ENCODE measurements around the gene PHACTR1. TPM values are rescaled to one million over a fixed set of nuclear protein-coding genes. Genes with fewer than 3 reads are reported as not detected.

The PHACTR1 gene
- total RNA-seq, 1 donor from 2014 or later: 8.5 TPM

DNA sequence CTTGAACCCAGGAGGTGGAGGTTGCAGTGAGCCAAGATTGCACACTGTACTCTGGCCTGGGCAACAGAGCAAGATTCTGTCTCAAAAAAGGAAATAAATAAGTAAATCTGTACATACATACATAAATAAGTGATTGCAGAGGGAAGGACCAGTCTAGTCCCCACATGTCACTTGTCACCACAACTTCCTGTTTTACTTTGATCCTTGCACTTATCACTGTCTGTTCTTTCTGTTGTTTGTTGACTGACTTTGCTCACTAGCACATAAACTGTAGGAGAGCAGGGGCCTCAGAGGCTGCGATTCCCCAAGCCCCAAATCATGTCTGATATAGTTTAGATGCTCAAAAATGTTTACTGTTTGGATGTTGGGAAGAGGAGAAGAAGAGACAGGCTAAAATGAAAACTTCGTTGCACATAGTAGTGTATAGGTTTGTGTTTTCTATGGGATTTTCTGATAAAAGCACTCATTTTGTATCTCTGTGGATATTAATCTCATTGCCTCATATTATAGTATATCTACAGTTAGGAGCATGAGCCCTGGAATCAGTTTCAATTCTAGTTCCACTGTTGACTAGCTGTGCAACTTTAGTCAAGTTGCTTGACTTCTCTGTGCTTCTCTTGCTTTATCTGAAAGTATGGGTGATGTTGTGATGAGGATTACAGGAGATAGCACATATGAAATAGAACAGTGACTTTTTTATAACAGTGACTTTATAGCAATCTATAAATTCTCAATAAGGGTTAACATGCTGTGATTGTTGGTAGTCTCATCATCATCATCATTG, 446.8 kb downstream of the PHACTR1 start:
- TF ChIP-seq EZH2 (IDR thresholded peaks at IDR 0.05; ENCODE audit: insufficient read depth, low read length): no peak
- TF ChIP-seq, protein P1, sequence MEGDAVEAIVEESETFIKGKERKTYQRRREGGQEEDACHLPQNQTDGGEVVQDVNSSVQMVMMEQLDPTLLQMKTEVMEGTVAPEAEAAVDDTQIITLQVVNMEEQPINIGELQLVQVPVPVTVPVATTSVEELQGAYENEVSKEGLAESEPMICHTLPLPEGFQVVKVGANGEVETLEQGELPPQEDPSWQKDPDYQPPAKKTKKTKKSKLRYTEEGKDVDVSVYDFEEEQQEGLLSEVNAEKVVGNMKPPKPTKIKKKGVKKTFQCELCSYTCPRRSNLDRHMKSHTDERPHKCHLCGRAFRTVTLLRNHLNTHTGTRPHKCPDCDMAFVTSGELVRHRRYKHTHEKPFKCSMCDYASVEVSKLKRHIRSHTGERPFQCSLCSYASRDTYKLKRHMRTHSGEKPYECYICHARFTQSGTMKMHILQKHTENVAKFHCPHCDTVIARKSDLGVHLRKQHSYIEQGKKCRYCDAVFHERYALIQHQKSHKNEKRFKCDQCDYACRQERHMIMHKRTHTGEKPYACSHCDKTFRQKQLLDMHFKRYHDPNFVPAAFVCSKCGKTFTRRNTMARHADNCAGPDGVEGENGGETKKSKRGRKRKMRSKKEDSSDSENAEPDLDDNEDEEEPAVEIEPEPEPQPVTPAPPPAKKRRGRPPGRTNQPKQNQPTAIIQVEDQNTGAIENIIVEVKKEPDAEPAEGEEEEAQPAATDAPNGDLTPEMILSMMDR (IDR thresholded peaks at IDR 0.05; ENCODE audit: insufficient read depth, low read depth, low read length): no peak
- Mint-ChIP-seq H3K4me1 (ENCODE audit: low read depth, unreplicated experiment) (no peaks in the 10 kb centered on the region), H3K36me3 (ENCODE audit: low read depth, unreplicated experiment) (peaks cover 4% of the 10 kb centered on the region), H3K27me3 (ENCODE audit: low read depth, unreplicated experiment) (peaks cover 3% of the 10 kb centered on the region), H3K4me3 (ENCODE audit: unreplicated experiment) (no peak overlapping the region), H3K9me3 (ENCODE audit: unreplicated experiment) (no peaks in the 10 kb centered on the region), H3K27ac (ENCODE audit: unreplicated experiment) (no peak overlapping the region)
- no peak overlapping the region for H3K4me2 ChIP-seq (ENCODE audit: low read length)
- H3K9ac ChIP-seq (ENCODE audit: low read length): no peak overlapping the region
- no peaks in the 10 kb centered on the region for H4K20me1 ChIP-seq (ENCODE audit: insufficient read depth, low read length)
- H3K27me3 ChIP-seq (ENCODE audit: insufficient read depth, low read length): no peaks in the 10 kb centered on the region
- no peak for DNase-seq (ENCODE audit: low read depth)
- no peak for FAIRE-seq
- H3K9me3 ChIP-seq (ENCODE audit: insufficient read depth, low read depth, low read length): no peaks in the 10 kb centered on the region
- no peaks in the 10 kb centered on the region for H3K79me2 ChIP-seq (ENCODE audit: insufficient read depth, low read length)
- no peak overlapping the region for H3K27ac ChIP-seq (ENCODE audit: low read depth, low read length)
- H3K4me1 ChIP-seq (ENCODE audit: insufficient read depth, low read length): no peaks in the 10 kb centered on the region
- no peaks in the 10 kb centered on the region for H3K36me3 ChIP-seq (ENCODE audit: insufficient read depth, low read length)
- H3K4me3 ChIP-seq (ENCODE audit: insufficient read depth, low read depth, low read length): no peak overlapping the region
- H2AFZ ChIP-seq (ENCODE audit: low read depth, low read length): no peak overlapping the region

DNA sequence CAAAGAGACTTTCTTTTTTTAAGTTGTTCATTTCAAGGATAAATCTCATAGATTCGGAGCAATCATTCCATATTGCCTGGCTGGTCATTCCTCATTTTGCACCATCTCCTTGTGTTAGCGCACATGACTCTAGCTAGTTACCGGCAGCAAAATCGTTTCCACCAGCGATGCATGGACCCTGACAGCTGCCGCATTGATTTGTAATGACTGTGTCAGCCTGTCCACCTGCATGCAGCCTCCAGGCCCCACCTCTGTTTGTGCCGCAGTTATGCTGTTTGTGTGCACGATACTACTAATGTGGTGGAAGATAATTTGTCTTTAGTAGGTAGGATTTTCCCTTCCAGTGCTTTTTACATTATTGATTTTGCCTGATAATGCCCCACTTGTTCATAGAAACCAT, 447.7 kb downstream of the PHACTR1 start:
- TF ChIP-seq EZH2 (IDR thresholded peaks at IDR 0.05; ENCODE audit: insufficient read depth, low read length): no peak
- TF ChIP-seq, protein P1 (IDR thresholded peaks at IDR 0.05; ENCODE audit: insufficient read depth, low read depth, low read length): no peak
- H3K4me1 Mint-ChIP-seq (ENCODE audit: low read depth, unreplicated experiment): no peaks in the 10 kb centered on the region
- peaks cover 6% of the 10 kb centered on the region for H3K36me3 Mint-ChIP-seq (ENCODE audit: low read depth, unreplicated experiment)
- FAIRE-seq (no peak), DNase-seq (ENCODE audit: low read depth) (no peak)
- Histone ChIP-seq H3K79me2 (ENCODE audit: insufficient read depth, low read length) (no peaks in the 10 kb centered on the region), H3K9me3 (ENCODE audit: insufficient read depth, low read depth, low read length) (no peaks in the 10 kb centered on the region), H2AFZ (ENCODE audit: low read depth, low read length) (no peak overlapping the region), H3K4me3 (ENCODE audit: insufficient read depth, low read depth, low read length) (no peak overlapping the region), H3K36me3 (ENCODE audit: insufficient read depth, low read length) (no peaks in the 10 kb centered on the region), H3K27ac (ENCODE audit: low read depth, low read length) (no peak overlapping the region), H3K4me1 (ENCODE audit: insufficient read depth, low read length) (no peaks in the 10 kb centered on the region), H3K4me2 (ENCODE audit: low read length) (no peak overlapping the region), H3K27me3 (ENCODE audit: insufficient read depth, low read length) (no peaks in the 10 kb centered on the region), H3K9ac (ENCODE audit: low read length) (no peak overlapping the region), H4K20me1 (ENCODE audit: insufficient read depth, low read length) (no peaks in the 10 kb centered on the region)
- peaks cover 3% of the 10 kb centered on the region for H3K27me3 Mint-ChIP-seq (ENCODE audit: low read depth, unreplicated experiment)
- no peak overlapping the region for H3K27ac Mint-ChIP-seq (ENCODE audit: unreplicated experiment)
- H3K4me3 Mint-ChIP-seq (ENCODE audit: unreplicated experiment): no peak overlapping the region
- H3K9me3 Mint-ChIP-seq (ENCODE audit: unreplicated experiment): no peaks in the 10 kb centered on the region

DNA sequence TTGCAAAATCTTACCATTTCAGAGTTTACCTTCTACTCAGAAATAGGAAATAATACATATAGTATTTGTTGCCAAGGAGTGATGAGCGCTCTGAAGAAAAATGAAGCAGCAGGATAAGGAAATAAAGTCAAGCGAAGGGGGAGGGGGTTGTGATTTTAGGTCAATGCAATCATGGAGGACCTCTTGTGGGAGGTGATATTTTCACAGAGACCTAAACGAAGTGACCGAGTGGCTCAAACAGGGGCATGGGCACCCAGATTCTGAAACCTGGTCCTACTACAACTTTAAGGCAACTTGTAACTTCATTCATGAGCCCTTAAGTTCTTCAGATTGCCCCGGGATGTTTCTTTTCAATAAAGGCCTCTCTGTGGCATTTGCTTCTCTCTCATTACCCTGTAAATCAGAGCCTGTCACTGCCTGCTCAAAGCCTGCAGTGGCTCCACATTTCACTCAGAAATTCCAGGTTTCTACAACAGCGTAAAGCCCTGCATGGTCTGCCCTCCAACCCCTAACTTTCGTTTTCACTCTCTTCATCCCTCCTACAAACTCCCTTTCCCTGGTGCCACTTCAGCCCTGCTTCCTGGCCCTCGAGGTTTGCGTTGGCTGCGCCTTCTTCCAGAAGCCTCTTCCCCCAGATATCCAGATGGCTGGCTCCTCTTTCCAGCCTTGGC, 449.1 kb downstream of the PHACTR1 start:
- Histone ChIP-seq H3K9ac (ENCODE audit: low read length) (no peak overlapping the region), H3K79me2 (ENCODE audit: insufficient read depth, low read length) (no peaks in the 10 kb centered on the region), H3K9me3 (ENCODE audit: insufficient read depth, low read depth, low read length) (no peaks in the 10 kb centered on the region), H3K4me2 (ENCODE audit: low read length) (no peak overlapping the region), H4K20me1 (ENCODE audit: insufficient read depth, low read length) (no peaks in the 10 kb centered on the region), H3K27me3 (ENCODE audit: insufficient read depth, low read length) (no peaks in the 10 kb centered on the region), H3K4me3 (ENCODE audit: insufficient read depth, low read depth, low read length) (no peak overlapping the region), H3K36me3 (ENCODE audit: insufficient read depth, low read length) (no peaks in the 10 kb centered on the region), H3K27ac (ENCODE audit: low read depth, low read length) (no peak overlapping the region), H2AFZ (ENCODE audit: low read depth, low read length) (no peak overlapping the region), H3K4me1 (ENCODE audit: insufficient read depth, low read length) (no peaks in the 10 kb centered on the region)
- H3K9me3 Mint-ChIP-seq (ENCODE audit: unreplicated experiment): no peaks in the 10 kb centered on the region
- DNase-seq (ENCODE audit: low read depth) (no peak), FAIRE-seq (no peak)
- TF ChIP-seq EZH2 (IDR thresholded peaks at IDR 0.05; ENCODE audit: insufficient read depth, low read length): no peak
- TF ChIP-seq, protein P1 (IDR thresholded peaks at IDR 0.05; ENCODE audit: insufficient read depth, low read depth, low read length): no peak
- H3K36me3 Mint-ChIP-seq (ENCODE audit: low read depth, unreplicated experiment): peaks cover 2% of the 10 kb centered on the region
- no peaks in the 10 kb centered on the region for H3K4me1 Mint-ChIP-seq (ENCODE audit: low read depth, unreplicated experiment)
- H3K27me3 Mint-ChIP-seq (ENCODE audit: low read depth, unreplicated experiment): peaks cover 3% of the 10 kb centered on the region
- no peak overlapping the region for H3K4me3 Mint-ChIP-seq (ENCODE audit: unreplicated experiment)
- H3K27ac Mint-ChIP-seq (ENCODE audit: unreplicated experiment): no peak overlapping the region

Data from astrocyte (in vitro differentiated cells and primary cell).